ENCODE results near the gene AFDN.

DNA sequence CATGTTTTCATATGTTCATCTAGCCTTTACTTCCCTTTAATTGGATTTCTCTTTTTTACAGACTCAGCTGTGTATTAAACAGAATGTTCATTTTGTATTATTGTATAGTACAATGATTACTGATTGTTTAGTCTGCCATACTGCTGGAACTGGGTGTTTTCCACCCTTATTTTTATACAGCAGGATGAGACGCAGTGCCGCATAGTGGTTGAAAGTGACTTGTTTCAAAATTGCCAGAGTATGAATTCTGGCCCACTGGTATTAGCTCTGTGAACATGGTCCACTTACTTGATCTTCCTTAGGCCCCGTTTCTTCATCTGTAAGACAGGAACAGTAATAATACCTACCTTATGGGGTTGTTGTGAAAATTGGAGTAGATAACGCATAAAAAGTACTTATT is 22.1 kb downstream of the AFDN start:
- TF ChIP-seq, protein P1, sequence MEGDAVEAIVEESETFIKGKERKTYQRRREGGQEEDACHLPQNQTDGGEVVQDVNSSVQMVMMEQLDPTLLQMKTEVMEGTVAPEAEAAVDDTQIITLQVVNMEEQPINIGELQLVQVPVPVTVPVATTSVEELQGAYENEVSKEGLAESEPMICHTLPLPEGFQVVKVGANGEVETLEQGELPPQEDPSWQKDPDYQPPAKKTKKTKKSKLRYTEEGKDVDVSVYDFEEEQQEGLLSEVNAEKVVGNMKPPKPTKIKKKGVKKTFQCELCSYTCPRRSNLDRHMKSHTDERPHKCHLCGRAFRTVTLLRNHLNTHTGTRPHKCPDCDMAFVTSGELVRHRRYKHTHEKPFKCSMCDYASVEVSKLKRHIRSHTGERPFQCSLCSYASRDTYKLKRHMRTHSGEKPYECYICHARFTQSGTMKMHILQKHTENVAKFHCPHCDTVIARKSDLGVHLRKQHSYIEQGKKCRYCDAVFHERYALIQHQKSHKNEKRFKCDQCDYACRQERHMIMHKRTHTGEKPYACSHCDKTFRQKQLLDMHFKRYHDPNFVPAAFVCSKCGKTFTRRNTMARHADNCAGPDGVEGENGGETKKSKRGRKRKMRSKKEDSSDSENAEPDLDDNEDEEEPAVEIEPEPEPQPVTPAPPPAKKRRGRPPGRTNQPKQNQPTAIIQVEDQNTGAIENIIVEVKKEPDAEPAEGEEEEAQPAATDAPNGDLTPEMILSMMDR (IDR thresholded peaks at IDR 0.05) = no peak
- no peak for TF ChIP-seq EP300 (IDR thresholded peaks at IDR 0.05)
